Stomach (tissue), 9 donors: Measurements from ENCODE around the gene SF3B4. TPM values are rescaled to one million over a fixed set of nuclear protein-coding genes. Genes with fewer than 3 reads are reported as not detected.

Source experiments
- DNase-seq, 2 donors: peaks; one replicate each; pipeline versions ENCODE4 v3.0.0 to v3.0.0-alpha.2; 2013 to 2019
- H3K27ac ChIP-seq, 5 donors: fragments of 200-600 bp in 4 of 5; sonication (generic) in 4 of 5; one replicate each; pipeline ENCODE4 v1.5.1; 2013 to 2019; ENCODE audit warnings: mild to moderate bottlenecking in 1 of 5, moderate library complexity in 1 of 5
- H3K27me3 ChIP-seq, 3 donors: fragments of 200-600 bp; sonication (generic); one replicate each; pipeline ENCODE4 v1.5.1; 2017 to 2019; ENCODE audit warnings: mixed run types in 1 of 3
- H3K36me3 ChIP-seq, 4 donors: fragments of 200-600 bp; sonication (generic); 1 replicate in 3 of 4; 2 replicates in 1 of 4; pipeline ENCODE4 v1.5.1; 2016 to 2019
- H3K4me1 ChIP-seq, 4 donors: fragments of 200-600 bp; sonication (generic); one replicate each; pipeline ENCODE4 v1.5.1; 2016 to 2019
- H3K4me3 ChIP-seq, 4 donors: fragments of 200-600 bp; sonication (generic) in 3 of 4; one replicate each; pipeline ENCODE4 v1.5.1; 2016 to 2019; ENCODE audit warnings: mild to moderate bottlenecking in 1 of 4
- H3K9me3 ChIP-seq, 4 donors: fragments of 200-600 bp; sonication (generic); one replicate each; pipeline ENCODE4 v1.5.1; 2016 to 2019
- CTCF ChIP-seq, 7 experiments: fragments of 450-650 bp in 4 of 7; fragments of 200-600 bp in 3 of 7; sonication (generic) in 3 of 7; IDR thresholded peaks; one replicate each; pipeline ENCODE4 v1.5.1; 2016 to 2019; ENCODE audit warnings: antibody characterized with exemption in 7 of 7, control low read depth in 2 of 7, mild to moderate bottlenecking in 1 of 7
- EP300 ChIP-seq: sonication (generic); formaldehyde crosslinking; IDR thresholded peaks from one replicate; pipeline ENCODE4 v1.6.1; 2017; ENCODE audit warnings: antibody characterized with exemption
- POLR2A ChIP-seq, 4 donors: fragments of 450-650 bp; IDR thresholded peaks; one replicate each; pipeline ENCODE4 v1.6.1; 2016; ENCODE audit warnings: antibody characterized with exemption in 4 of 4, control low read depth in 2 of 4, mild to moderate bottlenecking in 1 of 4, moderate library complexity in 1 of 4
- POLR2AphosphoS5 ChIP-seq, 3 donors: sonication (generic); formaldehyde crosslinking; IDR thresholded peaks; one replicate each; pipeline ENCODE4 v1.6.1; 2016; ENCODE audit warnings: antibody characterized with exemption in 3 of 3
- WGBS, 5 donors: extraction: QIAGEN DNeasy Blood & Tissue Kit in 3 of 5; methylation state at CpG; one replicate each; pipeline versions ENCODE4 v1.1.5 to v1.1.7; 2013 to 2018; 5-methylcytosine and 5-hydroxymethylcytosine counted together
- intact Hi-C: fragments of 100-400 bp; cut with DNase I; formaldehyde crosslinking; loops from one replicate; pipeline ENCODE4 v1.15.1; 2023; ENCODE audit warnings: low total_unique reads
- polyA plus RNA-seq, 3 donors: library from polyadenylated mRNA; stranded (reverse); fragments of 200-250 nt; gene quantifications; one replicate each; pipeline ENCODE4 v1.2.3, GENCODE V29; 2013
- total RNA-seq, 5 donors: library from RNA; depleted of rRNA; stranded (reverse); fragments of >200 nt; gene quantifications; one replicate each; pipeline versions ENCODE4 v1.1.0 to v1.2.3, GENCODE V29; 2014 to 2016
- donor health status: healthy with polysubstance abuse.
- donor health status: Bipolar disorder and iron deficiency.
- donor health status: healthy.

SF3B4 gene
- total and polyA plus RNA-seq, 8 donors = 9.4 to 36.5 (median 26.9) TPM

- Histone ChIP-seq H3K27me3 (no peaks in the 10 kb centered on the region), H3K4me1 (no peaks in the 10 kb centered on the region), H3K27ac (no peak overlapping the region), H3K4me3 (no peak overlapping the region), H3K9me3 (no peaks in the 10 kb centered on the region), H3K36me3 (no peaks in the 10 kb centered on the region)
- WGBS, 5 donors = 87 to 95% (median 94%) methylated on average over 7 of the region's 7 CpGs
- DNase-seq = no peak
- intact Hi-C loops = no loop called here
- no peak for TF ChIP-seq POLR2AphosphoS5 (IDR thresholded peaks at IDR 0.05)
- TF ChIP-seq CTCF (IDR thresholded peaks at IDR 0.05) = no peak
- no peak for TF ChIP-seq EP300
- TF ChIP-seq POLR2A (IDR thresholded peaks at IDR 0.05) = no peak
Measured at GRCh38 chr1:149877211-149877946, 50.2 kb downstream of the SF3B4 start.

Other genes with a start within 250 kb of the SF3B4 start
- gene FCGR1A, start 145.1 kb downstream of the SF3B4 start, total RNA-seq = 1 to 10 TPM in 2 of 5 donors, not detected in 3; 3.5 to 5.3 TPM
- gene FCGR1A, start 145.1 kb downstream of the SF3B4 start, polyA plus RNA-seq = 1 to 10 TPM; 3.9 to 9.4 (median 7.5) TPM
- gene BOLA1, start 28.2 kb downstream of the SF3B4 start, total RNA-seq = 10 to 100 TPM in 4 of 5 donors, 1 to 10 TPM in 1; 2.9 to 48.4 (median 13.8) TPM
- 10 to 100 TPM; 31.0 to 48.7 (median 32.9) TPM for gene BOLA1, start 28.2 kb downstream of the SF3B4 start, polyA plus RNA-seq
- 1 to 10 TPM in 3 of 5 donors, under 1 TPM in 1, not detected in 1; 0.58 to 4.6 (median 2.3) TPM for gene SV2A, start 10.0 kb downstream of the SF3B4 start, total RNA-seq
- 1 to 10 TPM in 1 of 3 donors, under 1 TPM in 2; 0.46 to 1.4 (median 1.00) TPM for gene SV2A, start 10.0 kb downstream of the SF3B4 start, polyA plus RNA-seq
- 100 to 1,000 TPM in 1 of 5 donors, 10 to 100 TPM in 2, 1 to 10 TPM in 2; 3.6 to 169 (median 22.2) TPM for gene MTMR11, start 9.1 kb upstream of the SF3B4 start, total RNA-seq
- 1 to 10 TPM; 3.5 to 6.9 (median 6.4) TPM for gene MTMR11, start 9.1 kb upstream of the SF3B4 start, polyA plus RNA-seq
- 10 to 100 TPM in 4 of 5 donors, 1 to 10 TPM in 1; 9.0 to 38.8 (median 25.9) TPM for gene OTUD7B, start 82.9 kb upstream of the SF3B4 start, total RNA-seq
- 1 to 10 TPM; 2.2 to 6.0 (median 5.0) TPM for gene OTUD7B, start 82.9 kb upstream of the SF3B4 start, polyA plus RNA-seq
- 10 to 100 TPM; 13.3 to 69.9 (median 41.9) TPM for gene VPS45, start 140.0 kb upstream of the SF3B4 start, total RNA-seq
- gene VPS45, start 140.0 kb upstream of the SF3B4 start, polyA plus RNA-seq = 10 to 100 TPM; 15.3 to 21.7 (median 15.9) TPM
- gene PLEKHO1, start 222.1 kb upstream of the SF3B4 start, total RNA-seq = 100 to 1,000 TPM in 3 of 5 donors, 10 to 100 TPM in 2; 34.6 to 254 (median 100) TPM
- gene PLEKHO1, start 222.1 kb upstream of the SF3B4 start, polyA plus RNA-seq = 10 to 100 TPM; 38.6 to 79.3 (median 40.9) TPM